Liver (tissue), 9 donors: ENCODE data around the gene ADGRG3. TPM values are rescaled to one million over a fixed set of nuclear protein-coding genes. Genes with fewer than 3 reads are reported as not detected.

Experiments used
- DNase-seq: peaks from one replicate; pipeline ENCODE4 v3.0.0-alpha.2; 2017; ENCODE audit warnings: low spot score
- H3K27ac ChIP-seq, 2 donors: one replicate each; pipeline ENCODE4 v1.7.0; 2013; ENCODE audit warnings: inconsistent platforms in 2 of 2, low read length in 2 of 2, control low read depth in 1 of 2, low read depth in 1 of 2, mild to moderate bottlenecking in 1 of 2
- H3K27me3 ChIP-seq, 4 donors: one replicate each; pipeline versions ENCODE4 v1.6.1 to v1.7.0; 2013; ENCODE audit warnings: low read length in 3 of 4, inconsistent platforms in 1 of 4, mild to moderate bottlenecking in 1 of 4, moderate library complexity in 1 of 4; ENCODE audit not compliant: control insufficient read depth in 4 of 4, insufficient read depth in 4 of 4
- H3K36me3 ChIP-seq, 4 donors: one replicate each; pipeline versions ENCODE4 v1.6.1 to v1.7.0; 2013; ENCODE audit warnings: low read length in 3 of 4, mild to moderate bottlenecking in 3 of 4, low read depth in 1 of 4, moderate library complexity in 1 of 4; ENCODE audit not compliant: control insufficient read depth in 4 of 4, insufficient read depth in 3 of 4
- H3K4me1 ChIP-seq, 4 donors: one replicate each; pipeline versions ENCODE4 v1.6.1 to v1.7.0; 2013; ENCODE audit warnings: low read length in 3 of 4, mild to moderate bottlenecking in 3 of 4, moderate library complexity in 1 of 4; ENCODE audit not compliant: control insufficient read depth in 4 of 4, insufficient read depth in 4 of 4
- H3K4me3 ChIP-seq, 3 donors: one replicate each; pipeline versions ENCODE4 v1.6.1 to v1.7.0; 2013; ENCODE audit warnings: low read length in 3 of 3, control low read depth in 1 of 3, low read depth in 1 of 3, mild to moderate bottlenecking in 1 of 3
- H3K9ac ChIP-seq, 2 donors: one replicate each; pipeline ENCODE4 v1.7.0; 2013; ENCODE audit warnings: low read length in 2 of 2, mild to moderate bottlenecking in 2 of 2, moderate library complexity in 2 of 2, control low read depth in 1 of 2, low read depth in 1 of 2
- H3K9me3 ChIP-seq, 4 donors: one replicate each; pipeline versions ENCODE4 v1.6.1 to v1.7.0; 2013; ENCODE audit warnings: low read length in 3 of 4; ENCODE audit not compliant: control insufficient read depth in 4 of 4
- ATF3 ChIP-seq: IDR thresholded peaks from 2 replicates; pipeline ENCODE4 v1.6.1; 2016; ENCODE audit warnings: antibody characterized with exemption
- CTCF ChIP-seq: fragments of 150-350 bp; IDR thresholded peaks from 2 replicates; pipeline ENCODE4 v1.5.1; 2017; ENCODE audit warnings: improper control_type of control experiment, low read depth, low read length; ENCODE audit not compliant: missing input control
- EGR1 ChIP-seq, 2 donors: IDR thresholded peaks; 2 replicates each; pipeline ENCODE4 v1.6.1; 2016 to 2018; ENCODE audit warnings: antibody characterized with exemption in 2 of 2, low read depth in 2 of 2
- FOXA1 ChIP-seq: IDR thresholded peaks from 2 replicates; pipeline ENCODE4 v1.6.1; 2016; ENCODE audit warnings: antibody characterized with exemption
- FOXA2 ChIP-seq: IDR thresholded peaks from 2 replicates; pipeline ENCODE4 v1.6.1; 2016; ENCODE audit warnings: antibody characterized with exemption
- GABPA ChIP-seq, 2 donors: IDR thresholded peaks in 1 of 2; conservative IDR thresholded peaks in 1 of 2; 2 replicates each; pipeline ENCODE4 v1.6.1; 2016; ENCODE audit warnings: antibody characterized with exemption in 2 of 2, mild to moderate bottlenecking in 1 of 2, moderate library complexity in 1 of 2
- HNF4A ChIP-seq, 2 donors: conservative IDR thresholded peaks; 2 replicates each; pipeline ENCODE4 v1.6.1; 2016; ENCODE audit warnings: antibody characterized with exemption in 2 of 2, mild to moderate bottlenecking in 2 of 2
- HNF4G ChIP-seq: IDR thresholded peaks from 2 replicates; pipeline ENCODE4 v1.6.1; 2016; ENCODE audit warnings: antibody characterized with exemption
- JUND ChIP-seq, 2 donors: IDR thresholded peaks; 2 replicates each; pipeline ENCODE4 v1.6.1; 2016; ENCODE audit warnings: antibody characterized with exemption in 2 of 2
- MAX ChIP-seq: IDR thresholded peaks from 2 replicates; pipeline ENCODE4 v1.6.1; 2016; ENCODE audit warnings: antibody characterized with exemption
- NR2F2 ChIP-seq: IDR thresholded peaks from 2 replicates; pipeline ENCODE4 v1.6.1; 2016; ENCODE audit warnings: antibody characterized with exemption
- RAD21 ChIP-seq, 2 donors: IDR thresholded peaks; 2 replicates each; pipeline ENCODE4 v1.6.1; 2016; ENCODE audit warnings: antibody characterized with exemption in 2 of 2, mild to moderate bottlenecking in 2 of 2
- REST ChIP-seq: IDR thresholded peaks from 2 replicates; pipeline ENCODE4 v1.6.1; 2016; ENCODE audit warnings: antibody characterized with exemption, mild to moderate bottlenecking
- RXRA ChIP-seq, 2 donors: IDR thresholded peaks; 2 replicates each; pipeline ENCODE4 v1.6.1; 2017 to 2018; ENCODE audit warnings: antibody characterized with exemption in 2 of 2, mild to moderate bottlenecking in 1 of 2
- SP1 ChIP-seq: IDR thresholded peaks from 2 replicates; pipeline ENCODE4 v1.6.1; 2018; ENCODE audit warnings: antibody characterized with exemption, mild to moderate bottlenecking
- TAF1 ChIP-seq: conservative IDR thresholded peaks from 2 replicates; pipeline ENCODE4 v1.6.1; 2016; ENCODE audit warnings: antibody characterized with exemption, mild to moderate bottlenecking
- YY1 ChIP-seq: IDR thresholded peaks from 2 replicates; pipeline ENCODE4 v1.6.1; 2016; ENCODE audit warnings: antibody characterized with exemption, mild to moderate bottlenecking
- ZBTB33 ChIP-seq: IDR thresholded peaks from 2 replicates; pipeline ENCODE4 v1.6.1; 2016; ENCODE audit warnings: antibody characterized with exemption
- WGBS: extraction: QIAGEN DNeasy Blood & Tissue Kit; methylation state at CpG from one replicate; pipeline ENCODE4 v1.1.7; 2013; 5-methylcytosine and 5-hydroxymethylcytosine counted together
- polyA plus RNA-seq, 2 donors: library from polyadenylated mRNA; stranded (reverse) in 1 of 2; unstranded in 1 of 2; fragments of 200-250 nt in 1 of 2; fragments of >200 nt in 1 of 2; fragmentation: Nextera tagmentation in 1 of 2; extraction: Ambion mirVana in 1 of 2; gene quantifications; one replicate each; pipeline versions ENCODE4 v1.2.1 to v1.2.3, GENCODE V29; 2013 to 2015
- total RNA-seq, 2 donors: library from RNA; depleted of rRNA; stranded (reverse); fragments of >200 nt; gene quantifications; one replicate each; pipeline ENCODE4 v1.2.3, GENCODE V29; 2014
- donor health status: healthy.
- donor health status: healthy.
- donor health status: healthy.
- donor health status: healthy.
- donor health status: healthy.

The ADGRG3 gene
- total and polyA plus RNA-seq, 4 donors = 0.52 to 3.2 (median 1.0) TPM

- TF ChIP-seq HNF4A (conservative IDR thresholded peaks at IDR 0.05) = no peak
- no peak for TF ChIP-seq REST
- no peak for TF ChIP-seq NR2F2
- TF ChIP-seq FOXA2 = no peak
- TF ChIP-seq EGR1 (IDR thresholded peaks at IDR 0.05; ENCODE audit: low read depth in 2 of 2) = no peak
Measured at GRCh38 chr16:57688487-57688986, 20.4 kb downstream of the ADGRG3 start (continued).

GRCh38 chr16:57688987-57689761 is 21.1 kb downstream of the ADGRG3 start:
- TF ChIP-seq HNF4G (no peak), SP1 (peak; percentile 38), YY1 (peak; percentile 13), NR2F2 (no peak), GABPA (IDR thresholded peaks at IDR 0.05 in 1 of 2, conservative IDR thresholded peaks at IDR 0.05 in 1 of 2) (no peak), FOXA2 (no peak), ATF3 (no peak), ZBTB33 (no peak), HNF4A (conservative IDR thresholded peaks at IDR 0.05) (peak; percentile 23 to 48), EGR1 (IDR thresholded peaks at IDR 0.05; ENCODE audit: low read depth in 2 of 2) (no peak), RAD21 (IDR thresholded peaks at IDR 0.05) (peak in 1 of 2 donors; percentile 12), JUND (IDR thresholded peaks at IDR 0.05) (no peak), REST (no peak), FOXA1 (no peak), CTCF (no peak), MAX (no peak), TAF1 (no peak), RXRA (IDR thresholded peaks at IDR 0.05) (peak in 1 of 2 donors; percentile 67)
- Histone ChIP-seq H3K4me3 (no peak overlapping the region), H3K27me3 (no peaks in the 10 kb centered on the region), H3K36me3 (no peaks in the 10 kb centered on the region), H3K4me1 (peaks cover 0 to 28% (median 16%) of the 10 kb centered on the region in 4 donors), H3K27ac (no peak overlapping the region), H3K9me3 (no peaks in the 10 kb centered on the region), H3K9ac (no peak overlapping the region)
- WGBS = 28% methylated on average over 15 of the region's 15 CpGs
- no peak for DNase-seq
